ENCODE results near the gene PRKCH.
A peak's percentile ranks its signal among the peaks of the same experiment; 100 is the strongest.

The PRKCH gene

GRCh38 chr14:61331992-61332657 lies 10.7 kb downstream of the PRKCH start (continued):
- TF ChIP-seq PRDM4 (tag by site-specific recombination; IDR thresholded peaks at IDR 0.05), result peak; percentile 89
- peak; percentile 96 for TF ChIP-seq PRDM6 (tag by site-specific recombination; IDR thresholded peaks at IDR 0.05)
- no peak for TF ChIP-seq ZNF292 (tag by site-specific recombination; IDR thresholded peaks at IDR 0.05; ENCODE audit: borderline replicate concordance, low read depth)
- TF ChIP-seq ZIC2 (tag by site-specific recombination; IDR thresholded peaks at IDR 0.05), result peak; percentile 77
- 0 out of 2 replicates have a peak, but pooled peaks have one; percentile 19 for TF ChIP-seq ZNF518A (tag by site-specific recombination; conservative IDR thresholded peaks at IDR 0.05; ENCODE audit: low read depth)
- peak; percentile 94 for TF ChIP-seq KLF17 (tag by site-specific recombination; IDR thresholded peaks at IDR 0.05)
- TF ChIP-seq TCF7L2 (IDR thresholded peaks at IDR 0.05; ENCODE audit: borderline replicate concordance, low read depth, low read length), result peak; percentile 73; the same call in 1 of the 2 replicates
- TF ChIP-seq ZNF214 (tag by site-specific recombination; IDR thresholded peaks at IDR 0.05; ENCODE audit: borderline replicate concordance), result no peak
- no peak for TF ChIP-seq ZNF404 (tag by site-specific recombination; IDR thresholded peaks at IDR 0.05)
- TF ChIP-seq ZNF843 (tag by site-specific recombination; IDR thresholded peaks at IDR 0.05), result peak; percentile 97
- peak; percentile 54; the same call in 1 of the 2 replicates for TF ChIP-seq KLF8 (tag by site-specific recombination; IDR thresholded peaks at IDR 0.05)
- peak; percentile 33 for TF ChIP-seq PATZ1 (tag by site-specific recombination; IDR thresholded peaks at IDR 0.05)
- TF ChIP-seq ZNF324 (tag by site-specific recombination; IDR thresholded peaks at IDR 0.05), result 0 out of 2 replicates have a peak, but pooled peaks have one; percentile 26
- TF ChIP-seq ATF2 (tag by site-specific recombination; IDR thresholded peaks at IDR 0.05; ENCODE audit: low read depth), result peak; percentile 68
- peak; percentile 99 for TF ChIP-seq ZNF580 (tag by site-specific recombination; IDR thresholded peaks at IDR 0.05)
- peak; percentile 79 for TF ChIP-seq ZNF639 (tag by site-specific recombination; IDR thresholded peaks at IDR 0.05)
